Uterus (tissue), 2 donors: Measurements from ENCODE around the gene GTF2I.

Experiments
- POLR2A ChIP-seq, 2 donors: fragments of 450-650 bp; IDR thresholded peaks; one replicate each; pipeline ENCODE4 v1.6.1; 2016; ENCODE audit warnings: antibody characterized with exemption in 2 of 2, mild to moderate bottlenecking in 1 of 2, moderate library complexity in 1 of 2
- TF ChIP-seq, protein P1 (sequence below), 4 experiments: fragments of 200-600 bp in 2 of 4; fragments of 450-650 bp in 2 of 4; sonication (generic) in 2 of 4; IDR thresholded peaks; one replicate each; pipeline ENCODE4 v1.5.1; 2016 to 2019; ENCODE audit warnings: antibody characterized with exemption in 4 of 4, mild to moderate bottlenecking in 2 of 4, moderate library complexity in 1 of 4

DNA sequence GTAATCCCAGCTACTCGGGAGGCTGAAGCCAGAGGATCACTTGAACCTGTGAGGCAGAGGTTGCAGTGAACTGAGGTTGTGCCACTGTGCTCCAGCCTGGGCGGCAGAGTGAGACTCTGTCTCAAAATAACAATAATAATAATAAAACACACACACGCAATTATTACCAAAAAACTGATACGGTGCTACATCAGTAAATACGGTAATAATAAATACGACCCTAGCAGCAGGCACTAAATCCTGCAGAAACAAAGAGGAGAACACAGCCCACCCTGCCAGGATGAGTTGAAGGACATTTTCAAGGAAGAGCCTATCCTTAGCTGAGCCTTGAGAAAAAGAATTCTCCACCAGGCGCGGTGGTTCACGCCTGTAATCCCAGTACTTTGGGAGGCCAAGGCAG, 34.4 kb upstream of the GTF2I start:
- no peak for TF ChIP-seq POLR2A (IDR thresholded peaks at IDR 0.05)
- TF ChIP-seq, protein P1, sequence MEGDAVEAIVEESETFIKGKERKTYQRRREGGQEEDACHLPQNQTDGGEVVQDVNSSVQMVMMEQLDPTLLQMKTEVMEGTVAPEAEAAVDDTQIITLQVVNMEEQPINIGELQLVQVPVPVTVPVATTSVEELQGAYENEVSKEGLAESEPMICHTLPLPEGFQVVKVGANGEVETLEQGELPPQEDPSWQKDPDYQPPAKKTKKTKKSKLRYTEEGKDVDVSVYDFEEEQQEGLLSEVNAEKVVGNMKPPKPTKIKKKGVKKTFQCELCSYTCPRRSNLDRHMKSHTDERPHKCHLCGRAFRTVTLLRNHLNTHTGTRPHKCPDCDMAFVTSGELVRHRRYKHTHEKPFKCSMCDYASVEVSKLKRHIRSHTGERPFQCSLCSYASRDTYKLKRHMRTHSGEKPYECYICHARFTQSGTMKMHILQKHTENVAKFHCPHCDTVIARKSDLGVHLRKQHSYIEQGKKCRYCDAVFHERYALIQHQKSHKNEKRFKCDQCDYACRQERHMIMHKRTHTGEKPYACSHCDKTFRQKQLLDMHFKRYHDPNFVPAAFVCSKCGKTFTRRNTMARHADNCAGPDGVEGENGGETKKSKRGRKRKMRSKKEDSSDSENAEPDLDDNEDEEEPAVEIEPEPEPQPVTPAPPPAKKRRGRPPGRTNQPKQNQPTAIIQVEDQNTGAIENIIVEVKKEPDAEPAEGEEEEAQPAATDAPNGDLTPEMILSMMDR (IDR thresholded peaks at IDR 0.05), result no peak
